Hematopoietic multipotent progenitor cell (in vitro differentiated cells): ENCODE results near the gene TXLNA. TPM values are rescaled to one million over a fixed set of nuclear protein-coding genes. Genes with fewer than 3 reads are reported as not detected.

ENCODE experiments used
- DNase-seq, 3 donors: peaks; one replicate each; pipeline ENCODE4 v3.0.0-alpha.2; 2011 to 2015; ENCODE audit warnings: low read depth in 2 of 3, low spot score in 2 of 3
- total RNA-seq: library from RNA; depleted of rRNA; stranded (reverse); fragments of >200 nt; gene quantifications from one replicate; pipeline ENCODE4 v1.2.3, GENCODE V29; 2012

Gene TXLNA
- total RNA-seq, 1 donor, result 48.5 TPM

- no peak for DNase-seq
Observed at GRCh38 chr1:32182060-32182459, 2.6 kb downstream of the TXLNA start.

- DNase-seq, result peak in 1 of 3 donors; percentile 24
Observed at GRCh38 chr1:32184650-32185049, 5.2 kb downstream of the TXLNA start.

GRCh38 chr1:32186077-32186476 lies 6.6 kb downstream of the TXLNA start:
- DNase-seq, result no peak

GRCh38 chr1:32186491-32186890 lies 7.0 kb downstream of the TXLNA start:
- no peak for DNase-seq

DNA sequence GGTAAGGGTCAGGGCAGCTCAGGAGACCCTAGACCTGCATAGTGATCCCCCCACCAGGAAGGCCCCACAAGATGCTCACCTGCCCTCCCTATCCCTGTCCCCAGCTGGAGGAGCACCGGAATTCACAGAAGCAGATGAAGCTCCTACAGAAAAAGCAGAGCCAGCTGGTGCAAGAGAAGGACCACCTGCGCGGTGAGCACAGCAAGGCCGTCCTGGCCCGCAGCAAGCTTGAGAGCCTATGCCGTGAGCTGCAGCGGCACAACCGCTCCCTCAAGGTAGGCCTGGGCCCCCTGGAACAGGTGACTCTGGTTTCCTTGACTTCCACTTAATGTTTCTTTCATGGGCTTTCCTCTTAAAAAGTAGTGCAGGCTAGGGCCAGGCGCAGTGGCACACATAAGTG lies 8.4 kb downstream of the TXLNA start:
- DNase-seq, result no peak

GRCh38 chr1:32192220-32192948 lies 12.9 kb downstream of the TXLNA start:
- no peak for DNase-seq

DNA sequence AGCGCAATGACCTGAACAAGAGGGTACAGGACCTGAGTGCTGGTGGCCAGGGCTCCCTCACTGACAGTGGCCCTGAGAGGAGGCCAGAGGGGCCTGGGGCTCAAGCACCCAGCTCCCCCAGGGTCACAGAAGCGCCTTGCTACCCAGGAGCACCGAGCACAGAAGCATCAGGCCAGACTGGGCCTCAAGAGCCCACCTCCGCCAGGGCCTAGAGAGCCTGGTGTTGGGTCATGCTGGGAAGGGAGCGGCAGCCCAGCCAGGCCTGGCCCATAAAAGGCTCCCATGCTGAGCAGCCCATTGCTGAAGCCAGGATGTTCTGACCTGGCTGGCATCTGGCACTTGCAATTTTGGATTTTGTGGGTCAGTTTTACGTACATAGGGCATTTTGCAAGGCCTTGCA lies 15.5 kb downstream of the TXLNA start:
- no peak for DNase-seq

DNA sequence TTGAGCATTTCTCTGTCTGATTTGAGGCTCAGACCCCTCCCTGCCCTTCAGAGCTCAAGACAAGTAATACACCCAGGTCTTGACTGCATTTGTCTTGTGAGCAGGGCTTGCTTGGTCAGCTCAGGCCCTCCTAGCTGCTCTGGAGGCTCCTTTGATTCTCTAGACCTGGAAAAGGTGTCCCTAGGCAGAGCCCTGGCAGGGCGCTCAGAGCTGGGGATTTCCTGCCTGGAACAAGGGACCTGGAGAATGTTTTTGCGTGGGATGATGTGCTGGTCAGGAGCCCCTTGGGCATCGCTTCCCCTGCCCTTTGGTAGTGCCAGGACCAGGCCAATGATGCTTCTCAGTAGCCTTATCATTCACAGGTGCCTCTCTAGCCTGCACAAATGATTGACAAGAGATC lies 16.1 kb downstream of the TXLNA start:
- no peak for DNase-seq

DNA sequence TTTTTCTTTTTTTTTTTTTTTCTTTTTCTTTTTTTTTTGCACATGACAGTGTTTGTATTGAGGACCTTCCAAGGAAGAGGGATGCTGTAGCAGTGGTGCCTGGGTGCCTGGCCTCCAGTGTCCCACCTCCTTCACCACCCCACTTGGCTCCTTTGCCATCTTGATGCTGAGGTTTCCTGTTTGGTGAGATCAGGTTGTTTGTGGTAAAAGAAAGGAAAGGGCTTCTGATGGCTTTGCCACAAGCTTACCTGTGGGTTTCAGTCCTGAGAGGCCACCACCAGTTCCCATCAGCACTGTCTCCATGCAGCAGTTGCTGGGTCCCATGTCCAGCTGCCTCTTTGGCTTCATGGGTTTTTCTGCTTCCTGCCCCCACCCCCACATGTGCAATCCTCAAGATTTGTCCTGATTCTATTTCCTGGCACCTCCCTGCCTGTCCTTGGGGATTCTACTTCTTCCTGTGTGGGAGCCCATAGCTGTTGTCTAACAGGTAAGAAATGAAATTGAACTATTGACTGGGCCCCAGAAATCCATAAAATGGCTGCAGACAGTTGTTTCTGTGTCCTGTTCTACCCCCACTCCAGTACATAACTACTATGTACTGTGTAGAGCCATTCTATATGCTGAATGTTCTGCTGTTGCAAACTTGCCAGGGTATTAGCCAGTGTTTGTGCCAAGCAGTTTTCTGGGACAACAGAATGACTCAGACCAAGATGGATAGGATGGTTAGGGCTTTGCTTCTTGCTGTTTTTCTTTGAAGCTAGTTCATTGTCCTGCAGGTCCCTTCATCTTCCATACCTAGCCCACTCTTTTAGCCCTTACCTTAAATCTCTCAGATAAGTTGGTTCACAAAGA lies 16.7 kb downstream of the TXLNA start:
- peak in 2 of 3 donors; percentile 17 to 52 for DNase-seq

GRCh38 chr1:32197074-32197473 lies 17.6 kb downstream of the TXLNA start:
- no peak for DNase-seq

GRCh38 chr1:32197837-32198236 lies 18.4 kb downstream of the TXLNA start:
- no peak for DNase-seq

DNA sequence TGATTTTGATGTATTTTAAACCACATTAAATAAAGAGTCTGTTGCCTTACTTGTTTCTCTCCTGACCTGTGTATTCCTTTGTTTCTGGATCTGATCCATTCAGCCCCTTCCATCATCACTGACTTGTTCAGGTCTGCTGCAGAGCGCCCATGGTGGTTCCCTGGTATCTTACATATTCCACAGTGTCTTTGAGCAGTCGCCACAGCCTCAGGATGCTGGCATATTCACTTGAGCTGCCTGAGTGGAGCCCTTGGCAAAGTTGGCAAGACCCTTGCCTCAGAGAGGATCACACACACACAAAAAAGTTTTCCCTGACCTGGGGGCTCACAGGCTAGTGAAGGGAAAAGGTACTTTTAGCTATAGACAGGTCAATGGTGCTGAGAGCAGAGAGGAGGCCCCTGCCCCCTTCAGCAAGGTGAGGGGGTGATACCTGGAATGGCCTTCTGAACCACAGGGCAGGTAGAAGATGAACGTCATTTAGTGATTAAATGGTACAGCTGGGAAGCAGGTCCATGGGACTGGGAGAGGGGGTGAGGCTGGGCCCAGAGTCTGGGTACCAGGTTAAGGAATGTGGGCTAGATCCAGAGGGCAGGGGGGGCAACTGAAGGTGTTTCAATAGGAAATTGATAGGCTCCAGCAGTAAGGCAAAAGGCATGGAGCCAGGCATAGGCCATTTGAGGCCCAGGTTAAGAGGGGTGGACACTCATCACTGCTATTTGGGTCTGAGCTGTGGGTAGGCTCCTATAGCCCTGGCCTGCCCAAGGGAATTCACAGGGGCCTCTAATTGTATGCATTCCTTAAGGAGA lies 19.0 kb downstream of the TXLNA start:
- no peak for DNase-seq

GRCh38 chr1:32199043-32199716 lies 19.7 kb downstream of the TXLNA start:
- no peak for DNase-seq

- no peak for DNase-seq
Observed at GRCh38 chr1:32199717-32200072, 20.2 kb downstream of the TXLNA start.

- DNase-seq, result peak; percentile 32 to 52 (median 32)
Observed at GRCh38 chr1:32200226-32201010, 20.9 kb downstream of the TXLNA start, which contains the start of gene CCDC28B. CCDC28B (plus strand) TSS chr1:32200595; CDS start chr1:32201936, 1,341 bp downstream.

- DNase-seq, result peak; percentile 58 to 78 (median 67)
Observed at GRCh38 chr1:32201011-32201855, 21.8 kb downstream of the TXLNA start.

DNA sequence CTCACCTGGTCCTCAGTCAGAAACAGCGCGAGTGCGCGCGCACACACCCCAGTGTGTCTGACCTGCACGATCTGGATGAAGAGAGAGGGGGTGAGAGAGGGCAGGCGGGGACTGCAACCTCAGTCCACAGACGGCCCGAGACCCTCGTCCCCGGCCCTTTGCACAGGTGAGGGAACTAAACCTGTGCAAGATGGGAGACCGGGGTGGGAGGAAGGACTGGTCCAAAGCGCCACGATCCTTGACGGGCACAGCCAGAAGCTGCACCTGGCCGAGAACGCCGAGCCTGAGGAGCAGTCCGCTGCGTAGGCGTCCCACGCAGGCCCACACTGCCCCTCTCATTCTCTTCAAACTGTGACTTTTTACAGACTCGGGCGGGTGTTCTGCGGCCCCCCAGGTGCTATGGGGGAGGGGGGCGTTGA lies 25.5 kb downstream of the TXLNA start:
- DNase-seq, result no peak

DNA sequence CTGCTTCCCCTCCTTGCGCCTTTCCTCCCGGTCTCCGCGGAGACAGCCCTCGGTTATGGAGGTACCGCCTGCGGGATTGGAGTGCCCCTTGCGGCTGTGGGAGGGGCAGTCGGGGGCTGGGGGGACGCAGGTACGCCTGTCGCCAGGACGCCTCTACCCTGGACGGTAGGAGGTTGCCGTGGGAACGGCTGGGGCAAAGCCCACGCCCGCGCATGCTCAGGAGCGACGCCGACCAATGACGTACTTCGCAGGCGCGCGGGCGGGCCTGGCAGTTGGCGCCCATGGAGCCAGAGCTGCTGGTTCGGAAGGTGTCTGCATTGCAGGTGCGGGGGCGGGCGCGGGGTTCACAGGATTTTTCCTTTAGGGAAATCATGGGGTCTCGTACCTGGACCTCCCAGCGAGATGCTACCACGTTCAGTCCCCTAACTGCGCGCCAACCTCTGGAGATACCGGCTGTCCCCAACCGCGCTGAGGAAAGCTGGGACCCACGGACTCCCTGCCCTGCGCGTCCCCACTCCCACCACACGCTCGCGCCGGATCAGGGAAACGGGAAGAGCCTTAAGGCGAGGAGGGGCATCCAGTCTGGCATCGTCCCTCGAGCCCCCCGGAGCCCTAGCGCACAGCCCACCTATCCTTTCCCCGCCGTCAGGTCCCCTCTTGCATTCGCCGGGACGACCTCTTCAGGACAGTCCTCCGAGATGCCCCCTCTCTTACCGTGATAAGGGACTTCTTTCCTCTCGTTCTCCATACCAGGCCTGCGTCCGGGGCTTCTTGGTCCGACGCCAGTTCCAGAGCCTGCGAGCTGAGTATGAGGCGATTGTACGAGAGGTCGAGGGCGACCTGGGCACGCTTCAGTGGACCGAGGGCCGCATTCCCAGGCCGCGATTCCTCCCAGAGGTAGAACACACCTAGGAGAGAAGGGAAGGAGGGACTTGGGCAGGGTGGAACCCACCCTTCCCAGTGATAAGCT lies 26.2 kb downstream of the TXLNA start, which contains the start of gene IQCC:
Gene IQCC (plus strand): TSS at position 271 of the 970 bp plus-strand sequence. CDS start 11 bp downstream, at position 282.
- peak; percentile 76 to 85 (median 83) for DNase-seq
